ENCODE measurements around the gene C5. TPM values are rescaled to one million over a fixed set of nuclear protein-coding genes. Genes with fewer than 3 reads are reported as not detected.

Gene C5
- total RNA-seq, 1 experiment from 2014 or later: 0.66 TPM

GRCh38 chr9:120915854-120916470 lies 134.1 kb downstream of the C5 start (continued):
- TF ChIP-seq CTCF (IDR thresholded peaks at IDR 0.05 in 2 of 3, conservative IDR thresholded peaks at IDR 0.05 in 1 of 3; ENCODE audit: borderline replicate concordance in 1 of 3, insufficient read depth in 1 of 3, low read depth in 2 of 3, low read length in 2 of 3): no peak
- TF ChIP-seq SP1 (IDR thresholded peaks at IDR 0.05; ENCODE audit: low read depth): no peak
- no peak for TF ChIP-seq YY1 (IDR thresholded peaks at IDR 0.05; ENCODE audit: extremely low read depth, insufficient replicate concordance, low read depth, low read length)
- TF ChIP-seq SRF (IDR thresholded peaks at IDR 0.05; ENCODE audit: low read depth): no peak
- TF ChIP-seq EZH2phosphoT487 (IDR thresholded peaks at IDR 0.05; ENCODE audit: borderline replicate concordance): no peak
- no peak for TF ChIP-seq POLR2AphosphoS5 (IDR thresholded peaks at IDR 0.05; ENCODE audit: low read depth, low read length)
- TF ChIP-seq JUND (IDR thresholded peaks at IDR 0.05): no peak
- no peak for TF ChIP-seq FOSL1 (IDR thresholded peaks at IDR 0.05; ENCODE audit: low read depth)
- TF ChIP-seq, protein P1, sequence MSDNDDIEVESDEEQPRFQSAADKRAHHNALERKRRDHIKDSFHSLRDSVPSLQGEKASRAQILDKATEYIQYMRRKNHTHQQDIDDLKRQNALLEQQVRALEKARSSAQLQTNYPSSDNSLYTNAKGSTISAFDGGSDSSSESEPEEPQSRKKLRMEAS (IDR thresholded peaks at IDR 0.05): no peak
- TF ChIP-seq CEBPB (IDR thresholded peaks at IDR 0.05; ENCODE audit: low read depth): no peak
- no peak for TF ChIP-seq ATF3 (IDR thresholded peaks at IDR 0.05)
- no peak for TF ChIP-seq EGR1 (IDR thresholded peaks at IDR 0.05; ENCODE audit: low read depth)
- no peak for TF ChIP-seq ZNF274 (IDR thresholded peaks at IDR 0.05; ENCODE audit: low read depth, low read length)

GRCh38 chr9:120914953-120915352 lies 135.1 kb downstream of the C5 start:
- no peaks in the 10 kb centered on the region for H3K36me3 ChIP-seq (ENCODE audit: control insufficient read depth in 1 of 2, insufficient read depth in 2 of 2, low read length in 2 of 2)
- ChIA-PET RAD21 (ENCODE audit: low non-redundant PET in 1 of 2, low total read pairs in 2 of 2, uncharacterized antibody in 2 of 2, unreplicated experiment in 2 of 2) (no interaction called here), POLR2A (no interaction called here), CTCF (no interaction called here)
- H3K79me2 ChIP-seq (ENCODE audit: insufficient read depth, low read length): no peaks in the 10 kb centered on the region
- no peak for ATAC-seq
- no peak overlapping the region for H3K9ac ChIP-seq (ENCODE audit: low read length)
- no peaks in the 10 kb centered on the region for H3K27me3 ChIP-seq (ENCODE audit: insufficient read depth, low read length)
- H3K9me2 ChIP-seq (ENCODE audit: insufficient read depth): no peaks in the 10 kb centered on the region
- DNase-seq (ENCODE audit: low read depth, low spot score): no peak
- no peak overlapping the region for H3K4me3 ChIP-seq (replicated peaks in 1 of 2; ENCODE audit: low read depth in 1 of 2, low read length in 2 of 2)
- intact Hi-C loops (cut with micrococcal nuclease): no loop called here
- no TSS peak for BruUV-seq (replicated peaks)
- no peaks in the 10 kb centered on the region for H3K9me3 ChIP-seq (ENCODE audit: control insufficient read depth in 1 of 2, insufficient read depth in 1 of 2, low read depth in 1 of 2, low read length in 2 of 2)
- H3K4me2 ChIP-seq (ENCODE audit: low read length): no peak overlapping the region
- peaks cover 2 to 9% of the 10 kb centered on the region in 2 experiments for H3K4me1 ChIP-seq (ENCODE audit: control insufficient read depth in 1 of 2, insufficient read depth in 2 of 2, low read length in 2 of 2)
- H4K20me1 ChIP-seq (ENCODE audit: insufficient read depth): no peaks in the 10 kb centered on the region
- no peak overlapping the region for H3K27ac ChIP-seq (ENCODE audit: low read depth, low read length)
- H2AFZ ChIP-seq (ENCODE audit: low read depth, low read length, poor library complexity, severe bottlenecking): no peak overlapping the region
- no peak for TF ChIP-seq ZBTB33 (IDR thresholded peaks at IDR 0.05; ENCODE audit: extremely low read depth, insufficient replicate concordance, low read length)
- no peak for TF ChIP-seq REST (IDR thresholded peaks at IDR 0.05; ENCODE audit: low read depth)
- no peak for TF ChIP-seq CEBPB (IDR thresholded peaks at IDR 0.05; ENCODE audit: low read depth)
- TF ChIP-seq TCF7L2 (IDR thresholded peaks at IDR 0.05; ENCODE audit: borderline replicate concordance, extremely low read depth, insufficient read depth, insufficient read length): no peak
- TF ChIP-seq RAD21 (IDR thresholded peaks at IDR 0.05; ENCODE audit: low read depth): no peak

All from HCT116 (cell line).